Measurements from ENCODE around the gene NFIL3. TPM values are rescaled to one million over a fixed set of nuclear protein-coding genes. Genes with fewer than 3 reads are reported as not detected.
A peak's percentile ranks its signal among the peaks of the same experiment; 100 is the strongest.
"Not testable (repeated sequence)": the region's sequence is repeated elsewhere in the genome, so short reads cannot be mapped to it uniquely, and the experiment has no call there.

NFIL3 gene
- 23.5 TPM for polyA plus RNA-seq (ENCODE audit: insufficient read length)

DNA sequence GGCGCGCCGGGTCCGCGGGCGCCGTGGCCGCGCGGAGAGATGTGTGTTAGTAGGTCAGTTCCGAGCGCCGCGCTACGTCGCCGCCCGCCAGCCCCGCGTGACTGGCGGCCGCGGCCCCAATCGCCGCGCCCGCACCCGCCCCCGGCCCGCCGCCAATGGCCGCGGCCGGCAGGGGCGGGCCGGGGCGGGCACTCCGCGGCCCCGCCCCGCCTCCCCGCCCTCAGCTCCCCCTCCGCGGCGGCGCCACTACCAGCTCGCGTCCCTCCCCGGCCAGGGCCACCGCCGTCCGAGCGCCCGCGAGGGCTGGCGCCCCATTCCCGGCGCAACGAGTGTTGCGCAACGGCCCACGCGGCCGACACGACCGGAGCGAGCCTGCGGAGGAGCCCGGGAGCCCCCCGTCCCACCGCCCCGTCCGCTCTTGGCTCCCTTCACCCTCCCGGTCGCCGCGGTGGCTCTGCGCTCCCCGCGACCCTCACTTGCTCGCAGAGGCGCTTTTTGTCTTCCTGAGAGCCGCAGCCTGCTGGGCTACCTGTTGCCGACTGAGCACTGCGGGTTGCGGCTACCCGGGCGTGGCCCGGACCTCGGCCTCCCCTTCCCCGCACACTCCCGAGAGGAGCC is at the start of gene NFIL3:
Gene NFIL3, minus strand, starts transcription at position 48 of the 618 bp plus-strand sequence. CDS start 13,098 bp downstream, outside the sequence.
- DNase-seq, result peak; percentile 88

- DNase-seq, result not testable (repeated sequence)
Measured at GRCh38 chr9:91471524-91471923, 47.9 kb upstream of the NFIL3 start.

GRCh38 chr9:91465420-91465819 is 41.8 kb upstream of the NFIL3 start:
- DNase-seq, result no peak

DNA sequence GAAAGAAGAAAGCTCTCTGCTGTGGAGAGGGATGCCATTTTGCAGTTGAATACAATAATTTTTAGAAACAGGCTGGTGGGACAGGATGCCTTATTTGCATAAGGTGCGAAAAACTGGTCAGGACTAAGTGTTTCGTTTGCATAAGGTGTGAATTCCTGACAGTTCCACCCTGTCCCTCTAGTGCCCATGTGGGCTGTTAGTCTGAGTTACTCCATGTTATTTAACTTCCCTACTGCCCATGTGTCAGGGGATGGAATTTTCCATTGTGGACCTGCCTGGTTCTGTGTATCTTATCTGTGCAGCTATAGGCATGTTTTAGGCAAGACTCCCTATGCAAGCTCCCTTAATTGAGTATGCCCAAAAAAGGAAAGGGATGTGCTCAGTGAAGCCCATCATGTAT is 35.3 kb upstream of the NFIL3 start:
- no peak for DNase-seq

GRCh38 chr9:91452844-91453243 is 29.2 kb upstream of the NFIL3 start:
- no peak for DNase-seq

- DNase-seq, result no peak
Measured at GRCh38 chr9:91451431-91452270, 28.0 kb upstream of the NFIL3 start.

GRCh38 chr9:91445135-91445534 is 21.5 kb upstream of the NFIL3 start:
- DNase-seq, result no peak

- no peak for DNase-seq
Measured at GRCh38 chr9:91443994-91444392, 20.4 kb upstream of the NFIL3 start.

DNA sequence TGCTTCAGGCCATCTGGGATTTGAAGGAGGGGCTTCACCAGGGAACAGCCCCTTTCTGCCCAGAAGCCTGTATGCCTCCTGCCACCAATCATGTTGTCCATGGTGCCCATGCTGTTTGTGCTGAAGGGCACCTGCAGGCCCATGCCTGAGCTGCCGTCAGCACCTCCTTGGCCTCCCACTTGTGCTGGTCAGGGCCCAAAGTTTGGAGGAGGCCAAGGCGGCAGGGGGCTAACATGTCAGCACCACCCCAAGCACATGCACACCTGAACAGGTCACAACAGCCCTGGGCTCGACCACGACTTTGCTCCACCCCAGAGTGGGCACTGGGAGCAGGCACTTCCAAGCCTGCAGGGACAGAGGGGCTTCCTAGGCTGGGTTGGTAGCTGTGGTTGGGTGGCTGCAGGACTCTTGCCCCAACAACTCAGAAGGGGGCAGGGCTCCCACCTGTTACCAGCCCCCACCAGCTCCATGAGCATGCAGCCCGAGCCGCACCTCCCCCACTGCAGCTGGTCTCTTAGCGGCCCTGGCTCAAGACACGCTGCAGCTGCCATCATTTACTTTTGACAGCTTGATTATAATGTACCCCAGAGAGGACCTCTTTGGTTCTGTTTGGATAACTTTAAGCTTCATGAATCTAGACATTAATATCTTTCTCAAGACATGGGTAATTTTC is 19.8 kb upstream of the NFIL3 start:
- no peak for DNase-seq

DNA sequence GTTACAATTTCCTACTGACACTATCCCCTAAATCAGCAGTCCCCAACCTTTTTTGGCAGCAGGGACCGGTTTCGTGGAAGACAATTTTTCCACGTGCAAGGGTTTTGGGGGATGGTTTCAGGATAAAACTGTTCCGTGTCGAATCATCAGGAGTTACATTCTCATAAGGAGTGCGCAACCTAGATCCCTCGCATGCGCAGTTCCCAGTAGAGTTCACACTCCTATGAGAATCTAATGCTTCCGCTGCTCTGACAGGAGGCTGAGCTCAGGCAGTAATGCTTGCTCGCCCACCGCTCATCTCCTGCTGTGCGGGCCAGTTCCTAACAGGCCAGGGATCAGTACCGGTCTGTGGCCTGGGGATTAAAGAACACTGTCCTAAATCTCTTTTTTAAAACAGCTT is 13.2 kb upstream of the NFIL3 start:
- DNase-seq, result no peak

GRCh38 chr9:91433180-91433579 is 9.5 kb upstream of the NFIL3 start:
- no peak for DNase-seq

GRCh38 chr9:91431485-91431884 is 7.9 kb upstream of the NFIL3 start:
- DNase-seq, result no peak

DNA sequence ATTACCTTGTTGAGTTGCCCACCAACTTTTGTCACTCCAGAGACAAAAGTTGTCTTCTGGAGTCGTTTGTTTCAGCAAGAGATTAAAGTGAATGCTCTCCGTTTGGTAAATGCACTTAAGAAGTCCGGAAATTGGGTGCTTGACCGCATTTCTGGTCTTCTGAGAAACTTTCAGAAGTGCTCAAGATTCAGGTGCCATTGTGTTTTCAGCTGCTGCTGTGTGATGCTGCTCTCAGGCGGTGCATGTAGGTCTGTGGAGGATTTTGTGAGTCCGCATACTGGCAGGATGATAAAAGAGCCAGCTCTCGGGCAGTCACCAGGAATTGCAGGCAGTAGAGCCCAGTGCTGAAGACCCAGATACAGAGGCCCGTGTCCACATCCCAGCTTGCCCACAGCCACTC is 5.9 kb upstream of the NFIL3 start:
- DNase-seq, result no peak

GRCh38 chr9:91428927-91429351 is 5.3 kb upstream of the NFIL3 start:
- DNase-seq, result no peak

- DNase-seq, result no peak
Measured at GRCh38 chr9:91428436-91428835, 4.8 kb upstream of the NFIL3 start.

GRCh38 chr9:91427873-91428272 is 4.2 kb upstream of the NFIL3 start:
- no peak for DNase-seq

DNA sequence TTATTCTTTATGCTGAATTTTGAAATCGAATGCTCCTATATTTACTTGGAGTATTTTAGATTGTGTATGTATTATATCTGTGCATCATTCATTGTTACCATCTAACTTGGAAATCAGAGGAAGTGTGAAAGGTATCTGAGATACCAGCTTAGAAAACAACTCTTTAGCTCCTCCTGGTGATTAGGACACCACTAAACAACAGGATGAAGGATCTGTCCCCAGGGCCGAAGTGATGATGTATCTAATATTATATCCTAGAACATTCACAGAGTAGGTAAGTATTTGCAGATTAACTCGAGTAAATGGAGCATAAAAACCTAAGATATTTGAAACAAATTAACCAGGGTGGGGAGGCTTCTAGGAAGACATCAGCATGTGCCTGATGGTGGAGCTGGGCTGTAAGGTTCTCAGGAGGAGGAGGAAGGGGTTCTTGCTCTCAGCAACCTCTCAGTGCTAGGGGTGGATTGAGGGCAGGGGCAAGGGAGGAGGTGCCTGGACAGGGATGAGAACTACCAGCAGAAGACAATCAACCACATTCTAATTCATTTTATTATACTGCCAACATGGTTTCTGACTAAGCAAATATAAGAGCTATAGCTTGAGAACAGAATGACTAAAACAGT is 2.6 kb upstream of the NFIL3 start:
- peak; percentile 34 for DNase-seq

- DNase-seq, result no peak
Measured at GRCh38 chr9:91425271-91425670, 1.6 kb upstream of the NFIL3 start.

- DNase-seq, result peak; percentile 76
Measured at GRCh38 chr9:91424403-91425176, 958 bp upstream of the NFIL3 start.

DNA sequence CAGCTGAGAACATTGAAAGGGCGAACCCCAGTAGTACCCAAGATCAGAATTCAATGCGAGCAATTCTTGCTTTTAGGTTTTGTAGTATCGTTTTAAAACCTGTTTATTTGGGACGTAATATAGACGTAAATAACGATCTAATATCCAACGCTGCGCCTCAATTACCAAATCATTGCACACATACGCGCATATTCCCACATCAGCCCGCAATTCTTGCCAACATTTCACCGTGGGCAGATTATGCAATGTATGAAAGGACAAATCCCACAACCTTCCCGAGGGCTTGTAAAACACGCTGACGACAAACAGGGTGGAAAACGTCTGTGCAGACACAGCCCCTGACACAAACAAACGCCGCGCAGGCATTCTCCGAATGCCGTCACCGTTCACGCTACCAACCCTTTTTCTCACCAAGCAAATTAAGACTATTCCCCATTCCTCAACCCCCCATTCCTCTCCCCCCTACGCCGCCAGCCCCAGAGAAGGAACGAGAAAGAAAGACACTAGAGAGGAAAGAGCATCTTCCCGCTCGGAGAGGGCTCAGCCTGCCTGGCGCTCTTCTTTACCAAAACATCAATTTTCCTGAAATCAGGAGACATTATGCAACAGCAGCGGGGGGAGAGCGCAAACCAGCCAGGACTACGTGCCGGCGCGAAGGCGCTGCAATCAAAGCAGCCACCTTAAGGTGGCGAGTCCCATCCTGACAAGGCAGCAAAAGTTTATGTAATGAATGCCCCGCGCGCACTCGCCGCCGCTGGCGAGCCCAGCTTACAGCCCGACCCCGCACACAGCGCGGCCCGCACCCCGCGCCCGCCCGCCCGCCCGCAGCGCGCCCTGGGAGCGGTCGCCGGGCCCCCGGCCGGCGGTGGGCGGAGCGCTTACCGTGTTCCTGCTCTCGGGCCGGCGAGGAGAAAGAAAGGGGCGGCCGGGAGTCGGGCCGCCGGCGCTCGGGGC is 597 bp downstream of the NFIL3 start:
- DNase-seq, result peak; percentile 54
